ENCODE data around the gene SELPLG.

- TF ChIP-seq CTCF (conservative IDR thresholded peaks at IDR 0.05; ENCODE audit: low read depth, low read length) (no peak), EZH2 (IDR thresholded peaks at IDR 0.05; ENCODE audit: borderline replicate concordance, low read depth, low read length, poor library complexity, severe bottlenecking) (no peak)
Observed at GRCh38 chr12:108644811-108645120, 11.1 kb upstream of the SELPLG start.

All from A673 (cell line).